OCI-LY3 (cell line): Measurements from ENCODE around the gene CYP1B1.

Experiments used
- CTCF ChIP-seq: fragments of 200-600, 300-600 bp; sonication (generic); IDR thresholded peaks from 2 replicates; pipeline ENCODE4 v1.5.1; 2014; ENCODE audit warnings: antibody characterized with exemption, low read length, low read depth
- EZH2phosphoT487 ChIP-seq: fragments of 200-600 bp; shearing (Covaris generic); IDR thresholded peaks from 2 replicates; pipeline ENCODE4 v1.6.1; 2018; ENCODE audit warnings: antibody characterized with exemption, mixed run types, low read depth

- TF ChIP-seq EZH2phosphoT487 = no peak
- TF ChIP-seq CTCF = no peak
These were observed 37.1 kb upstream of the CYP1B1 start for GRCh38 chr2:38113051-38113450.
